GM21576 (cell line): ENCODE results near the gene STAT3.
"Not testable (repeated sequence)": the region's sequence is repeated elsewhere in the genome, so short reads cannot be mapped to it uniquely, and the experiment has no call there.

Experiments used
- ATAC-seq: cut with Tn5 transposase; IDR thresholded peaks from one replicate; pipeline ENCODE4 v1.9.1; 2021; ENCODE audit warnings: mild to moderate bottlenecking, moderate library complexity; ENCODE audit not compliant: unreplicated experiment

STAT3 gene

DNA sequence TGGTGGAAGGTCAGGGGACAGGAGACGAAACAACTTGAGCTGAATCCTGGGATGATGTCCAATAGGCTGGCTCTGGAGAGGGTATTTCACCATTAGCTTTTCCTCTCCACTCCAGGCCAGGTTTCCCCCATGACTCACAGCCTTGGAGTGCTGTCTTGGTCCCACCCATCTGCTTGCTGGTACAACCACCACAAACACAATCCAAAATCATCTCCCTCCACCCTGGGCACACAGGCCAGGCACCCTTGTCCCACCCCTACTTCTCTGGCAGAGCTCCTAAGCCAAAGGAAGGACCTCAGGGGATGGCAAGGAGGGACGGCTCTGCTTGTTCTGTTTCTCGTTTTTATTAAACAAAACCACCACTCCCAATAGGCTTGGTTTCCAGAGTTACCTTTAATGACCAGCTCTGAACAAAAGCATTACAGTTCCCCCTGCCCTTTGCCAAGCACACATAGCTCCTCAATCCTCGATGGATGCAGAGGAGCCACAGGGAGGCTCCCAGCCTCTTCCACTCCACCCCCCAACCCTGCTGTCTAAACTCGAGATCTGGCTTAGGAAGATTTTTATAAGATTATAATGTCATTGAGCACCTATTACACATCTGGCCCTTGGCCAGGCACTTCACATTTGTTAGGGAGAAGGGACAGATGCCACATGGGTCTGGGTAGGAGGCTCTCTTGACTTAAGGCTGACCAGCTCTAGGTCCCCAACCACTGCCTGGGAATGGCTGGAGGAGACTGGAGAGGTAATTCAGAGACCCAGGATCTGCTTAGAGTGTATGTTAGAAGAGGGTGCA is 21.5 kb upstream of the STAT3 start:
- ATAC-seq, result no peak

DNA sequence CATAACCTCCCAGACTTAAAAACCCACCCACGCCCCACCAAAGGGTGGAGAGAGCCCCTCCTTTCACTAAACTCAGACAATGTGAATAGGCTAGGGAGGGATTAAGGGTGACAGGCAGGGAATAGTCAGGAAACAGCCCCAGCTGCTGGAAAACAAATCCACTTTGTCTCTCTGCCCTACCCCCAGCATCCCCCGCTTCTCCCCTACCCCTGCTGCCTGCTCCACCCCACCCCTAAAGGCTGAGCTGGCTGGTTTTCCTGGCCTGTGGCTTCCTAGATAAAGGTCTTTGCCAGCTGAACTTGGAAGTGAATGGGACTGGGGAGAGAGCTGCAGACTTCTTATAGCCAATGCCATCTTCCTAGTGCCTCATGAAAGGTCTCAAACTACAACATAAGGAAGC is 19.8 kb upstream of the STAT3 start:
- no peak for ATAC-seq

- no peak for ATAC-seq
Measured at GRCh38 chr17:42407289-42407836, 19.1 kb upstream of the STAT3 start.

GRCh38 chr17:42406615-42407288 is 18.5 kb upstream of the STAT3 start:
- ATAC-seq, result no peak

- no peak for ATAC-seq
Measured at GRCh38 chr17:42405963-42406495, 17.8 kb upstream of the STAT3 start.

GRCh38 chr17:42405076-42405475 is 16.8 kb upstream of the STAT3 start:
- ATAC-seq, result no peak

DNA sequence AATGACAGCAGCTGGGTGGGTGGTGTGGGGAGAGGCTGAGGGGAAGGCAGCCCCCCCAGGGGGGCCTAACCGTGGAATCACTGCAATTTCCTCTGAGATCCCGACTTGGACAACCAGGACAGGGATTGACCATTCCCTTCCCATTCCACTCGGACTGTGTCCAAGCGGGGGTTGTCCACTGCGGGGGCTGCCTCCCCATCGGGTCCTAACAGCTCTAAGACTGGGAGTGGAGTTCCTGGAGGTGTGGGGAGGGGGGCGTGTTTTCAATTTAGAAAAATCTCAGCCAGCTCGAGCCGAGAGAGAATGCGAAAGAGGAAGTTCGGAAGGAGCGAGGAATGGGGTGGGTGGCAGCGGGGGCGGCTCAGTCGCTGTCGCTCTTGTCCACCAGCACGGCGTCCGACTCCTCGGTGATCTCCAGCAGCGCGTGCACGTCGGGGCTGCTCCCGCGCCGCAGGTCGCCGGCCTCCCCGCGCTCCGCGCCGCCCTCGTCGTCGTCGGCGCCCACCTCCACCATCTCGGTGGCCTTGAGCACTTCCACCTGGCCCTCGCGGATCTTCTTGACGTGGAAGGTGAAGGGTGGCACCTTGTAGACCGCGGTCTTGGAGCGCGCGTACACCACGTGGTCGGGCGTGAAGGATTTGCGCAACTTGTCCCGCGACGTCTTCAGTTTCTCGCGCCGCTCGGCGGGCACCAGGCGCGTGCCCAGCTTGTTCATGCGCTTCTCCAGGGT is 16.2 kb upstream of the STAT3 start:
- ATAC-seq, result no peak

DNA sequence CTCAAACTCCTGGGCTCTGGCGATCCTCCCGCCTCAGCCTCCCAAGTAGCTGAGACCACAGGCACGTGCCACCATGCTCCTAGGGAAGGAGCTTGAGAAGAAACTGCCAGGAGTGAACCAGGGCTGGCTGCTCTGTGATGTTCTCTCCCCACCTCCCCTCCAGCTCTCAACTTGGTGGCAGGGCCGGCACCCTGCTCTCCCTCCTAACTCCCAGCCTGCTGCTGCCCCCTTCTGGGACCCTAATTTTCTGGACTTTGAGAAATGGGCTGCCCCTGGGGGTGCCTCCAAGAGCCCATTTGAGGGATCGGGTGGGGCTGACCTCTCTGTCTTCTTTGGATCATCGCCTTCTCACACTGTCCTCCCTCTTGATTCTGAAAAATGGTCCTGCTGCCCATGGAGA is 14.9 kb upstream of the STAT3 start:
- no peak for ATAC-seq

- no peak for ATAC-seq
Measured at GRCh38 chr17:42402117-42402516, 13.9 kb upstream of the STAT3 start.

GRCh38 chr17:42400844-42401375 is 12.7 kb upstream of the STAT3 start:
- not testable (repeated sequence) for ATAC-seq

DNA sequence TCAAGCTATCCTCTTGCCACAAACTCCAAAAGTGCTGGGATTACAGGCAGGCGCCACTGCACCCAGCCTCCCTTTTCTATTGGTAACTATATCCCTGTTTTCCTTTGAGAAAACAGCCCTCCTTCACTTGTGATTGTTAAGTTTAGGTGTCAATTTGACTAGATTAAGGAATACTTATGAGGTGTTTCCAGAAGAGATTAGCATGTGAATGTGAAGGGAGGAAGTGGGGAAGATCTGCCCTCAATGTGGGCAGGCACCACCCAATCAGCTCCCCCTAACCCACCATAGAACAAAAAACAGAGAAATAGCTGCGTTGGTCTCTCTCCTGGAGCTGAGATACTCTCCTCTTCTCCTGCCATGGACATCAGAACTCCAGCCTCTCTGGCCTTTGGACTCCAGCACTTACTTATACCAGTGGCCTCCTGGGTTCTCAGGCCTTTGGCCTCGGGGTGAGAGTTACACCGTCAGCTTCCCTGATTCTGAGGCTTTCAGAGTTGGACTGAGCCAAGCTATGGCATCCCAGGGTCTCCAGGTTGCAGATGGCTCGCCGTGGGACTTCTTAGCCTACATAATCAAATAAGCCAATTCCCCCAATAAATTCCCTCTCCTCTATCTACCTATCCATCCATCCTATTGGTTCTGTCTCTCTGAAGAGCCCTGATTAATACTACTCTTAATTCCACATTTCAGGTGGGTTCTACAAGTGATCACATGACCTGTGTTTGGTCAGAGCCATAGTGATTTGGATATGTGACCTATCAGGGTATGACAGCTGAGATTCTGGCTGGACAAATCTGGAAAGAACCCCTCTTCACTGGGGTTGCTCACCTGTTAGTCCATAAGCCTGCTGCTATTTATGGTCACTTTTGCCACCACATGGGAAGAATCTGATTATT is 12.0 kb upstream of the STAT3 start:
- ATAC-seq, result no peak

GRCh38 chr17:42399121-42399520 is 10.9 kb upstream of the STAT3 start:
- ATAC-seq, result no peak

GRCh38 chr17:42395601-42396000 is 7.4 kb upstream of the STAT3 start:
- not testable (repeated sequence) for ATAC-seq

DNA sequence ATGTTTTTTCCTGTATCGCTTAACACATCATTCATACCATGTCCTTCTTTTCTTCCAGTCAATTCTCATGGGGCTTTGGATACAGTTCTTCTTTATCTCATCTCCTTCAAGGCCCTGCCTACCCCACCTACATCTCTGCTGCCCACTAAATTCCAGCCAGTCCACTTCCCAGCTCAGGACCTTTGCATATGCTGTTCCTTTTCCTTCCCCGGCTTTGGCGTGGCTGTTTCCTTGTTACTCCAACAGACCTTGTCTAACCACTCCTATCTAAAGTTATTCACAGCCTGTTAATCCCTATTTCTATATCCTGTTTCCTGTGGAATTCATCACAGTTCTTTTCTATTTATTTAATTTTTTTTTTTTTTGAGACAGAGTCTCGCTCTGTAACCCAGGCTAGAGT is 6.6 kb upstream of the STAT3 start:
- ATAC-seq, result no peak

DNA sequence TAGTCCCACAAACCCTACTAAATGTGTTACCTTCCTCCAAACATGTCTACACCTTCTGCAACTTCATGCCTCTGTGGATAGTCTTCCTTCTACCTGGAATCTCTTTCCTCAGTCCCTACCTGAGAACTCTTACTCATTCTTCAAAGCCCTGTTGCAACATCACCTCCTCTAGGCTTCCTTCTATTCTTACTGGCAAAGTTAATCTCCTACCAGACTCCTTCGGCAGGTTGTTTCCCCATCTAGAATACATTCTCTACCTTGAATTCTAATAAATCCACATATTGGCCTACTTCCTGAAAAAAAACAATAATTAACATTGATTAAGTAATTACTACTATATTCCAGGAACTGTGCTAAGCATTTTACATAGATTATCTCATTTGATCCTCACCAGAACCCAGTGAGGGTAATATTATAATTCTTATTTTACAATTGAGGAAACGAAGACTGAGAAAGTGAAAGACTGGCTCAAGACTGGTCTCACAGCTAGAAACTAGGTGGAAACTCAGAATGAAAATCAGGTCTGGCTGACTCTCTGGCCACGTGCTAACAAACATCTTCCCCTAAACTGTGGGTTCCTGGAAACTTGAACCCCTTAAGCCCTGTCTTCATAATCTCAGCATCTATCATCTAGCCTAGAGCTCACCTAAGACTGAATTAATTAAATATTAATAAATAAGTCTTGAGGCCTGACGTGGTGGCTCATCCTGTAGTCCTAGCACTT is 4.6 kb upstream of the STAT3 start:
- no peak for ATAC-seq

- ATAC-seq, result not testable (repeated sequence)
Measured at GRCh38 chr17:42391439-42391838, 3.2 kb upstream of the STAT3 start.

- no peak for ATAC-seq
Measured at GRCh38 chr17:42389899-42390298, 1.7 kb upstream of the STAT3 start.

DNA sequence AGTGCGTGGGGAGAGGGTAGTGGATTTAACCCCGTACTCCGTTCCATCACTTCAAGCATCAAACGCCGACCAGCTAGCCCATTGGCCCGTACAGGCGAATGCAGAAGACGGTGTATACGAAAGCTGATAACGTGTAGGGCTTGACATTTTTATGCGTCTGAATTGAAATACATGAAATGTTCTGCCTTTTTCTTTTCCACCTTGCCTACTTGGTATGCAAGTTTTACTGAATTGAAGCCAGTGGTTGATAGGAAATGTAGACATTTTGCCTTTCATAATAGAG is 834 bp upstream of the STAT3 start:
- peak; percentile 5 for ATAC-seq

GRCh38 chr17:42387661-42388380 is 421 bp downstream of the STAT3 start:
- peak; percentile 3 for ATAC-seq
